HG03159 (cell line): Measurements from ENCODE around the gene CAND1.

Source experiments
- ATAC-seq: cut with Tn5 transposase; IDR thresholded peaks from one replicate; pipeline ENCODE4 v1.9.1; 2021; ENCODE audit warnings: mild to moderate bottlenecking, moderate library complexity; ENCODE audit not compliant: unreplicated experiment

CAND1 gene

GRCh38 chr12:67280088-67280487, 10.9 kb downstream of the CAND1 start:
- ATAC-seq = no peak

DNA sequence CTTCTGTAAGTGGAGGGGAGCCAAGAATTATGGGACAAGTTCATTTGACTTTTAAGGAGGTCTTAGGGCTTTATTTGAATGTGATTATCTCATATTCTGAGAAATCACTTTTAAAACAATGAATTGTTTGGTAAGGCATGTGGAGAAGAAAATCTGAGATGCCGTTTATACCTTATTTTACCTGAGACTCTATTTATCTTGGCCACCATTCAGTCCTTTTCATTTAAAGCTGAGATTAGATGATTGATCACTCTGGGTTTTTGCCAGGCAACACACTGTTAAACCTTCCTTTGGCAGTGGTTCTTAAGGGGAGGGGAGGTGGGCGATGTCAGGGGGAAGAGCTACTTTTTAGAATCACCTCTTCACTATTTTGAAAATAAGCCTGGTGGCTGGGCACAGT, 11.4 kb downstream of the CAND1 start:
- no peak for ATAC-seq

DNA sequence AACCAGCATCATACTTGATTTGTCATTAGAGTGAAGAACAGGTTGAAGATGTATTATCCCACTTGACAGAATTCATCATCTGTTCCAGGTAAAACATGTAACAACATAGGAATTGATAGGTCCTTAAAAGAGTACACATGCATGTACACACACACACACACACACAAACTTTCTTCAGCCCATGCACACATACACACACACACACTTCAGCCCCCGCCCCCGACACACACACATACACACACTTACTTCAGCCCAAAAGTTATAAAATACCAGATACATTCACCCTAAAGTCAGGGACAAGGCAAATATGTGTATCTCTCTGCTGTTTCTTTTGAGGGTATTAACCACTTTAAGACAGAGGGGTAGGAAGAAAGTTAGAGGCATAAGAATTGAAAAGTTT, 15.4 kb downstream of the CAND1 start:
- ATAC-seq = no peak

DNA sequence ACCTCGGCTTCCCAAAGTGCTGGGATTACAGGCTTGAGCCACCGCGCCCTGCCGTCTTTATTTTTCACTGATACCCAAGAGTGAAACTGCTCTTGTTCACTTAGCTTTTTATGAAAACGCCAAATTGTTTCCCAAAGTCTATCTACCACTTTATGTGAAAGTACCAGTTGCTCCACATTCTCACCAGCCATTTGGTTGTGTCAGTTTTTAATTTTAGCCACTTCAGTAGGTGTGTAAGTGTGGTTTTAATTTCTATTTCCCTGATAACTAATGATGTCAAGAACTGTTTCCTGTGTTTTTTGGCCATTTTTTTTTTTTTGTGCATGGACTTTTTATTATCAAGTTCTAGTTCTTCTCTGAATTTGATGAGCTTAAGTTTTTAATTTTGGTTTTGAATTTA, 17.1 kb downstream of the CAND1 start:
- ATAC-seq = no peak

DNA sequence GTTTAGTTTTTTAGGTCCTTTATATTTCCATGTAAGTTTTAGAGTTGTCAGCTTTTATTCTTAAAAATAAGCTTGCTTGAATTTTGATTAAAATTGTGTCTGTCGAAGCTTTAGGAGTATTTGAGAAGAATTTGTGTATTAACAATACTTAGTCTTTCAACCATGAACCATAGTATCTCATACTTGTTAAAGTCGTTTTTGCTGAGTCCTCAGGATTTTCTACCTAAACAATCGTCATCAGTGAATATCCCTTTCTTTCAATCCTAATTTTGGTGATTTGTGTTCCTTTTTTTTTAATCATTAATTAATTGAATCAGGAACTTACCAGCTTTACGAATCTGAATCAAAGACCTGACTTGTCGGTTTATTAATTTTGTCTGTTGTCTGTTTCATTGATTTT, 18.2 kb downstream of the CAND1 start:
- no peak for ATAC-seq

DNA sequence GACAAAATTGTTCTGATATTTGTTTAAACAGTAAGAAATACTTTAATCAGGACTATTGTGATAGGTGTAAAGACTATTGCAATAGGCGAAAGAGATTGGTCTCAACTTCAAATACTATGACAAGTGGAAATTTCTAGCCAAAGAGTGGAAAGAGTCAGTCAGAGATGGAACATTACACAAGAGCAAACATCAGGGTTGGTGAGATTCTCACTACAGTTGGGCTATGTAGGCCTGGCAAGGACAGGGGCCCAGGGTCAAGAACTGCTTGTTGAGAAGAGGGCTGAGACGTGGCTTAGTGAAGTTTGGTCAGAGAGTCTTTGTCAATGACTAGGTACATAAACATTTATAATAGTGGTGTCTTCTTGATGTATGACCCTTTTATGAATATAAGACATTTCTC, 19.4 kb downstream of the CAND1 start:
- no peak for ATAC-seq

DNA sequence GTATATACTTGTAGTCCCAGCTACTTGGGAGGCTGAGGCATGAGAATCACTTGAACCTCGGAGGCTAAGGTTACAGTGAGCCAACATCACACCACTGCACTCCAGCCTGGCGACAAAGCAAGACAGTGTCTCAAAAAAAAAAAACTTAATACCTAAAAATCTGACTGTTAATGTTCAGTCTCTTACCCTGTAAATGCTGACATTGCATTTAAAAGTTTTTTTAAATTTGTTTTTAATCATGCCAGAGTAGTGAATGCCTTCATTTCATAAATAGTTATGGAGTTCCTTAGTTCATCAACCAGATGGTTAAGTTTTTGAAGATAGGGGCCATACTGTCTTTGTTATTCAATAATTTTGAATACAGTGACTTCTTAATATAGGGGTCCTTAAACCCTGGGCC, 21.2 kb downstream of the CAND1 start:
- no peak for ATAC-seq

- ATAC-seq = no peak
Measured at GRCh38 chr12:67299526-67299925, 30.4 kb downstream of the CAND1 start.

GRCh38 chr12:67299926-67300325, 30.8 kb downstream of the CAND1 start:
- no peak for ATAC-seq

DNA sequence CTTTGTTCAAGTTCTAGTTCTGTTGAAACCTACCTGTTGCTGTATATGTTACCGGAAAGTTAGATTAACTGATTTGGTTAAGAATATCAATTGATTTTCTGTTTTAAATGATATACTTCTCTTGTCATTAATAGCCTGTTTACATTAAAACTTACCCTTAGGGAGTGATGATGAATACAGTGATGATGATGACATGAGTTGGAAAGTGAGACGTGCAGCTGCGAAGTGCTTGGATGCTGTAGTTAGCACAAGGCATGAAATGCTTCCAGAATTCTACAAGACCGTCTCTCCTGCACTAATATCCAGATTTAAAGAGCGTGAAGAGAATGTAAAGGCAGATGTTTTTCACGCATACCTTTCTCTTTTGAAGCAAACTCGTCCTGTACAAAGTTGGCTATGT, 33.0 kb downstream of the CAND1 start:
- ATAC-seq = no peak

DNA sequence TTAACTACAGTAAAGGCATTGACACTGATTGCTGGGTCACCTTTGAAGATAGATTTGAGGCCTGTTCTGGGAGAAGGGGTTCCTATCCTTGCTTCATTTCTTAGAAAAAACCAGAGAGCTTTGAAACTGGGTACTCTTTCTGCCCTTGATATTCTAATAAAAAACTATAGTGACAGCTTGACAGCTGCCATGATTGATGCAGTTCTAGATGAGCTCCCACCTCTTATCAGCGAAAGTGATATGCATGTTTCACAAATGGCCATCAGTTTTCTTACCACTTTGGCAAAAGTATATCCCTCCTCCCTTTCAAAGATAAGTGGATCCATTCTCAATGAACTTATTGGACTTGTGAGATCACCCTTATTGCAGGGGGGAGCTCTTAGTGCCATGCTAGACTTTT, 36.4 kb downstream of the CAND1 start:
- ATAC-seq = no peak

- ATAC-seq = no peak
Measured at GRCh38 chr12:67306712-67307111, 37.6 kb downstream of the CAND1 start.

- ATAC-seq = no peak
Measured at GRCh38 chr12:67315661-67316060, 46.5 kb downstream of the CAND1 start.

DNA sequence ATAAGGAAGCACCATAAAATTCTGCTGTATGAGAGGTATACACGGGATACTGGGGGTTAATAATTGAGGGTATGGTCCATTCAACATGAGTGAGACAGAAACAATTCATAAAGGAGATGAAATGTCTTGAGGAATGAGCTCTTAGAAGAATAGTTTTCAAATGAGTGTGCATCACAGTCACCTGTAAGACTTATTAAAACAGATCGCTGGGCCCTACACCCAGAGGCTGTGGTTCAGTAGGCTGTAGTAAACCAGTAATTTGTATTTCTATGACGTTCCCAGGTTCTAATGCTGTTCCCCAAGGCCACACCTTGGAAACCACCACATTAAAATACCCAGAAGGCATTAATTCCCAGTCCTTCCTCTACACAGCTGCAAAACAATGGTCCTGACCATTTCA, 49.6 kb downstream of the CAND1 start:
- ATAC-seq = no peak

- ATAC-seq = no peak
Measured at GRCh38 chr12:67319936-67320335, 50.8 kb downstream of the CAND1 start.

DNA sequence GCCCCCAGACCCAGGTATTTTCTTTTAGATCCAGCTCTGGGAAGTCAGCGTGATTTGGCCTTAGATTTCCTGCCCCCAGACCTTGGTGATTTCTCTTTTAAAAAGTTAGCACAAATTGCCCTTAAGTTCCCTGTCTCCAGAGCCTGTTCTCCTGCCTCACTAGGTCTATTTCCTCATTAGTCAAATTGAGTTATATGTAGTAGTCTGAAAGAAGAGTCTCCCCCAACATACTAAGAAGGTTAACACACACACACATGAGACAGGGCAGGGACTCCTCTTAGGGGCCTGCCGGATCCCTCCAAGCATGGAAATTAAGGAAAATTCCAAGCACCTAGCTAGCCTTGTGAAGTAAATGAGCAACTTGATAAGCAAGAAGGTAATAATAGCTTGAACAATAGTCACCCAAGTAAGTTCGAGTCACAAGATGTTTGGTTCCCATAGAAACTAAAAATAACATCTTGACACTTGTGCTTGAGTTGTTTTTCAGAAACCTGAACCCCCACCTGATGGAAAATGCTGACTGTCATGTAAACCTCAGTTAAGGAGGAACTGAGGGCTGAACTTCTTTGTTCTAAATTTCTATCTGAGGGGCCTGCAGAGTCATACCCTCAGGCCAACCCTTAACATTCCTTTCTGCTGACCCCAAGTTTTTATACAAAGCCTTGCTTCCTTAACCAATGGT, 51.6 kb downstream of the CAND1 start:
- ATAC-seq = no peak

GRCh38 chr12:67322580-67322979, 53.4 kb downstream of the CAND1 start:
- ATAC-seq = no peak

GRCh38 chr12:67323007-67323406, 53.8 kb downstream of the CAND1 start:
- ATAC-seq = no peak

DNA sequence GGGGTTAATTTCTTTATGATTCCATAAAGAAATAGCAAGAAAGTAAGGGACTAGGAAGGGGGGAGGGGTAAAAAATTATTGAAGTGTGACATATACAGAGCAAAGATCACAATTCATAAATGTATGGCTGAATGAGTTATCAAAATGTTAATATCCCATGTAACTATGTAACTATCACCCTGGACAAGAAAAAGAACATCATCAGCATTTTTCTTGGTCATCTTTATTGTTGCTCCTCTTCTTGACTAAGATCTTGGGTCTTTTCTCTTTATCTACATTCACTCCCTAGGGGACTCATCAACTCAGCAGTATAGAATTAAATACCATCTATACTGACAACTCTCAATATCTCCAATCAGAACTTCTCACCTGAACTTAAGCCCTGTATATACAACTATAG, 57.5 kb downstream of the CAND1 start:
- no peak for ATAC-seq

- ATAC-seq = no peak
Measured at GRCh38 chr12:67327466-67327865, 58.3 kb downstream of the CAND1 start.

GRCh38 chr12:67331123-67331522, 62.0 kb downstream of the CAND1 start:
- no peak for ATAC-seq

- no peak for ATAC-seq
Measured at GRCh38 chr12:67331828-67332227, 62.7 kb downstream of the CAND1 start.

- ATAC-seq = no peak
Measured at GRCh38 chr12:67333649-67334048, 64.5 kb downstream of the CAND1 start.
